Lower leg skin (tissue), 4 donors: ENCODE measurements around the gene FAM47E. TPM values are rescaled to one million over a fixed set of nuclear protein-coding genes. Genes with fewer than 3 reads are reported as not detected.
"Not testable (repeated sequence)": the region's sequence is repeated elsewhere in the genome, so short reads cannot be mapped to it uniquely, and the experiment has no call there.

Experiments used
- DNase-seq, 2 donors: peaks; one replicate each; pipeline ENCODE4 v3.0.0-alpha.2; 2019; ENCODE audit warnings: low spot score in 2 of 2
- H3K4me3 ChIP-seq: fragments of 200-600 bp; sonication (generic); 2 replicates; pipeline ENCODE4 v1.5.1; 2017; ENCODE audit warnings: mild to moderate bottlenecking, low read depth; ENCODE audit not compliant: poor library complexity, severe bottlenecking
- POLR2A ChIP-seq, 2 donors: fragments of 450-650 bp; IDR thresholded peaks; one replicate each; pipeline ENCODE4 v1.6.1; 2016 to 2017; ENCODE audit warnings: antibody characterized with exemption in 2 of 2, mild to moderate bottlenecking in 1 of 2, moderate library complexity in 1 of 2
- WGBS, 2 donors: methylation state at CpG; one replicate each; pipeline ENCODE4 v1.1.5; 2018; 5-methylcytosine and 5-hydroxymethylcytosine counted together
- intact Hi-C: fragments of 100-400 bp; cut with DNase I; formaldehyde crosslinking; loops from one replicate; pipeline ENCODE4 v1.15.0; 2023; ENCODE audit warnings: low total_unique reads
- total RNA-seq, 4 donors: library from RNA; depleted of rRNA; stranded (reverse); fragments of >200 nt; gene quantifications; one replicate each; pipeline ENCODE4 v1.1.0, GENCODE V29; 2016
- TF ChIP-seq, protein P1 (sequence below), 3 donors: fragments of 450-650 bp; IDR thresholded peaks; one replicate each; pipeline ENCODE4 v1.5.1; 2016; ENCODE audit warnings: antibody characterized with exemption in 3 of 3, mild to moderate bottlenecking in 3 of 3, moderate library complexity in 2 of 3

The FAM47E gene
- total RNA-seq, 4 donors from 2014 or later: 0.62 to 4.7 (median 1.3) TPM; not detected in 1

- 49 to 57% methylated on average over 1 of the region's 1 CpG for WGBS, 2 donors
- DNase-seq: no peak
- TF ChIP-seq, protein P1, sequence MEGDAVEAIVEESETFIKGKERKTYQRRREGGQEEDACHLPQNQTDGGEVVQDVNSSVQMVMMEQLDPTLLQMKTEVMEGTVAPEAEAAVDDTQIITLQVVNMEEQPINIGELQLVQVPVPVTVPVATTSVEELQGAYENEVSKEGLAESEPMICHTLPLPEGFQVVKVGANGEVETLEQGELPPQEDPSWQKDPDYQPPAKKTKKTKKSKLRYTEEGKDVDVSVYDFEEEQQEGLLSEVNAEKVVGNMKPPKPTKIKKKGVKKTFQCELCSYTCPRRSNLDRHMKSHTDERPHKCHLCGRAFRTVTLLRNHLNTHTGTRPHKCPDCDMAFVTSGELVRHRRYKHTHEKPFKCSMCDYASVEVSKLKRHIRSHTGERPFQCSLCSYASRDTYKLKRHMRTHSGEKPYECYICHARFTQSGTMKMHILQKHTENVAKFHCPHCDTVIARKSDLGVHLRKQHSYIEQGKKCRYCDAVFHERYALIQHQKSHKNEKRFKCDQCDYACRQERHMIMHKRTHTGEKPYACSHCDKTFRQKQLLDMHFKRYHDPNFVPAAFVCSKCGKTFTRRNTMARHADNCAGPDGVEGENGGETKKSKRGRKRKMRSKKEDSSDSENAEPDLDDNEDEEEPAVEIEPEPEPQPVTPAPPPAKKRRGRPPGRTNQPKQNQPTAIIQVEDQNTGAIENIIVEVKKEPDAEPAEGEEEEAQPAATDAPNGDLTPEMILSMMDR (IDR thresholded peaks at IDR 0.05): no peak
- TF ChIP-seq POLR2A (IDR thresholded peaks at IDR 0.05): no peak
- H3K4me3 ChIP-seq: no peak overlapping the region
- intact Hi-C loops: no loop called here
These were observed 26.1 kb downstream of the FAM47E start for GRCh38 chr4:76277667-76278066.

- no peak for TF ChIP-seq POLR2A (IDR thresholded peaks at IDR 0.05)
- TF ChIP-seq, protein P1 (IDR thresholded peaks at IDR 0.05): no peak
- 64 to 83% methylated on average over 1 of the region's 1 CpG for WGBS, 2 donors
- no peak overlapping the region for H3K4me3 ChIP-seq
- intact Hi-C loops: no loop called here
- no peak for DNase-seq
These were observed 27.1 kb downstream of the FAM47E start for GRCh38 chr4:76278583-76278982.

DNA sequence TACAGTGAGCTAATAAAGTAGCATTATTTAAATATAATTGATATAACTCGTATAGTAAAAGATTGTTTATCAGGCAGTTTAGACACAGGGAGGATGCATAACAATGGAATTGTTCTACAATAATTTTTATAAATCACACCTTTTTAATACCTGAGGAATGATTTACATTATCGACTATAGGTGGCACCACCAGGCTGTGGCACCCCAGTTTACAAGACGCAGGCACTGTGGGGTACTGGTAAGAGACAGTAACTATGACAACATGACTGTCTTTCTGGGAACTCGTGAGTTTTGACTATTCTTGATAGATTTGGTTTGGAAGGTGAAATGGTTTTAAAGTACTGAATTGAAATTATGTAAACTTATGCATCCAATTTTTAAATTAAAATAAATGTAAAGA lies 27.9 kb downstream of the FAM47E start:
- no peak overlapping the region for H3K4me3 ChIP-seq
- DNase-seq: no peak
- intact Hi-C loops: no loop called here
- TF ChIP-seq POLR2A (IDR thresholded peaks at IDR 0.05): no peak
- TF ChIP-seq, protein P1 (IDR thresholded peaks at IDR 0.05): no peak
- 82 to 85% methylated on average over 4 of the region's 4 CpGs for WGBS, 2 donors

DNA sequence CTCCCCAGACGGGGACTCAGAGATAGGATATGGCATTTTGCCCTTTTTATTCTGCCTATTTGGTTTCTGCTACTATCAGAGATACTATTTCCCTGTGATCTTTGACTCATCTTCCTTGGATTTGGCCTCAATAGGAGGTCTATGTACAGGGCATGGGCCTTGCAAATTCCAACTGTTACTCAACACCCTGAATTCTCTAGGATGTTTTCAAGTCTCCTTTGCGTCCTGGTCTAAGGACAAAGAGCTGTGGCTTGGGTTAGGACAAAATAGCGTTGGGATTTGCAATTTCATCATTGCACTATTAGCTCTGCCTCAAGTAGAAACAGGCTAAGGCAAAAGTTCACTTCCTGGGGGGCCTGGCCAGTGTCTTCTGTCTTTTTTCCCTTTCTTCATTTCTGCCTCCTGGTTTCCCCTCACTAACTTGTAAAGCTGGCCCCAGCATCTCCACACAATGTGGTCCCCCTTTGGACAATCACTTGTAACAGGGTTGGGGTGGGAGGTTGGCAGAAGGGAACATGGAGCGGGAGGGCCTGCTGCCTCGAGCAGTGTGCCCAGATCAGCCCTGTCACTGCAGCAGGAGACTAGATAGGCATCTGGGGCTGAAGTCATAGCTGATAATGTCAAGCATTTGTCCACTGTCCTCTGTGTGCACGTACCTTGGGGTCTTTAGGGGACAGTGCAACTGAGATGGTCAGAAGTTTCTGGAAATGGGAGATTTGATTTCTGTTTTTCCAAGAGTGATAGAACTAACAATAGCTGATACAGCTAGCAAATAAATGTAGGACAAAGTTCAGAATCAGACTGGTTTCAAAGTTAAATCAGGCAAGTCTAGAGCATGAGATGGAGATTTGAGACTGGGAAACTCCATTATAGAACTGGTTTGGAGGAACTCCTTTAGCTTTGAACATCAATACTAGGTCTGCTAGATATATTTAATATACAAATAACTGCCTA lies 29.2 kb downstream of the FAM47E start:
- TF ChIP-seq POLR2A (IDR thresholded peaks at IDR 0.05): no peak
- TF ChIP-seq, protein P1 (IDR thresholded peaks at IDR 0.05): no peak
- intact Hi-C loops: no loop called here
- H3K4me3 ChIP-seq: no peak overlapping the region
- no peak for DNase-seq
- WGBS, 2 donors: 86 to 90% methylated on average over 6 of the region's 6 CpGs

DNA sequence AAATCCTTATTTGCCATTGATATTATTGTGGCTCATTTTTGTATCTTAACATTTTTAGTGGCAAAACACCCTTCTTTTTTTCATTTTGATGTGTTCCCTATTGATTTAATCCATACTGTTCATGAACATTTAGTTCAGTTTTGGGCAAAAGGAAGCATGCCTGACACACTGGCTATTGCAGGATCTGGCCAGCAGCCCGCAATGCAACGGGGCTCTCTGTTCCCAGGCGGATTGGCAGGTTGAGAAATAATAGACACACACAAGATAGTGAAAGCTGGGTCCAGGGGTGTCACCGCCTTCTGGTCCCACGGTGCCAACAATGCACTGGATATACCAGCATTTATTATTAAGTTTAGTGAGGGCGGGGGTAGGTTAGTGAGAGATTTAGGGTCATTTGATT lies 30.1 kb downstream of the FAM47E start:
- 71 to 79% methylated on average over 6 of the region's 6 CpGs for WGBS, 2 donors
- DNase-seq, intact Hi-C loops: not testable (repeated sequence)

GRCh38 chr4:76282941-76283689 lies 31.6 kb downstream of the FAM47E start:
- WGBS, 2 donors: 80% methylated on average over 6 of the region's 6 CpGs
- intact Hi-C loops: no loop called here

More for the DNA sequence above, 30.1 kb downstream of the FAM47E start:
- not testable (repeated sequence) for H3K4me3 ChIP-seq

More at GRCh38 chr4:76282941-76283689, 31.6 kb downstream of the FAM47E start:
- no peak for DNase-seq
- TF ChIP-seq, protein P1 (IDR thresholded peaks at IDR 0.05): no peak
- TF ChIP-seq POLR2A (IDR thresholded peaks at IDR 0.05): no peak
- no peak overlapping the region for H3K4me3 ChIP-seq
